Kidney glomerular epithelial cell (primary cell): Measurements from ENCODE around the gene DNMT3L.
"Not testable (repeated sequence)": the region's sequence is repeated elsewhere in the genome, so short reads cannot be mapped to it uniquely, and the experiment has no call there.

Experiments
- DNase-seq: peaks from one replicate; lab custom pipeline; 2025; lab: John Stamatoyannopoulos, UW

The DNMT3L gene

DNA sequence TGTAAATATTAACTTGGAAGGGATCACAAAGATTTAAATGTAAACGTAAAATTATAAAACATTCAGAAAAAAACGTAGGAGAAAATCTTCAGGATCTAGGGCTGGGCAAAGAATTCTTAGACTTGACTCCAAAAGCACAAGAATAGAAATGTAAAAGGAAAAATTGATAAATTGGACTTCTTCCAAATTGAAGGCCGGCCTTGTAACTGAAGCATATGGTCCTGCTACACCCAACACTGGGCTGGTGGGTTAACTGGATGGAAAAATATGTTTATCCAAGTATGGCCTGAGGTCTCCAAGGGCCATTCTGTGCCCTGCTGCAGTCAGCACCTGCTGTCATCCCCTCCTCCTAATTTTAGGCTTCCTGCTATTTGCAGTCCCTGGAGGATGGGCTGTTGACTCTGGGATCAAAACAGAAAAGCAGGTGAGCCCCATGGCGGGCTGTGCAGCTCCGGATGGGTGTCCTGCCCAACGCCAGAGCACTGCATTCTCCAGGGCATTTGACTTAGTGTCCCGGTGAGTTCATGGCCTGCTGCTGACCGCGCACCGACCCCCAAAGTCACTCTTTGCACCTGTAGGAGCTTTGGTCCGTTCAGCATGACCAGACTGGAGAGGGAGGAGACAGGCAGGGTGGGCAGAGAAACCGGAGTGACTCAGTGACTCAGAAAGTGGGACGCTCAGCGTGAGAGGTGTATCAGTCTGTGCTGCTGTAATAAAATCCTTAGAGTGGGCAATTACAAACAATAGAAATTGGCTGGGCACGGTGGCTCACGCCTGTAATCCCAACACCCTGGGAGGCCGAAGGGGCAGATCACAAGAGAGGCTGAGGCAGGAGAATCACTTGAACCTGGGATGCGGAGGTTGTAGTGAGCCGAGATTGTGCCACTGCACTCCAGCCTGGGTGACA is 17.9 kb upstream of the DNMT3L start:
- no peak for DNase-seq

DNA sequence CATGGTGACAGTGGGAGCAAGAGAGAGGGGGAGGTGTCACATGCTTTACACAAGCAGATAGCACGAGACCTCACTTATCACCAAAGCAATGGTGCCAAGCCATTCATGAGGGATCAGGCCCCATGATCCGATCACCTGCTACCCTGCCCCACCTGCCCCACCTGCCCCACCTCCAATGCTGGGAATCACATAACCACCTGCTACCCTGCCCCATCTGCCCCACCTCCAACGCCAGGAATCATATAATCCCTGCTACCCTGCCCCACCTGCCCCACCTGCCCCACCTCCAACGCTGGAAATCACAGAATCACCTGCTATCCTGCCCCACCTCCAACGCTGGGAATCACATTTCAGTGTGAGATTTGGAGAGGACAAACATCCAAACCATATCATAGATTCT is 13.3 kb upstream of the DNMT3L start:
- no peak for DNase-seq

DNA sequence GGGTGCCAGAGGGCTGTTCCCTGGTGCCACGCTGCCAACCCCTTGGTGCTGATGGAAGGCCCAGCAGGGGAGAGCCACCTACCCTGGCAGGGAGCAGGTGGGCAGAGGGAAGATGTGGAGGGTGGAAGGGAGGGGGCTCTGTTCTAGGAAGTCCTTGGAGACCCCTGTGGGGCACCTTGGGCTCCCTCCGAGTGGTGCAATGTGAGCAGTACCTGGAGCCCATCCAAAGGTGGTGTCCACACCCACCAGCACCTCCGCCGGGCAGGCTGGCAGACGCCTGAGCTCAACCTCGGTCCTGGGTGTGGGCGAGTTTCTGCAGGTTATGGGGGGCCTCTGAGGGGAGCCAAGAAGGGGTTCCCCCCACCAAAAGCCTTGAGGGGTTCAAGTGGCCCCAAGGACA is 11.3 kb upstream of the DNMT3L start:
- DNase-seq, result no peak

DNA sequence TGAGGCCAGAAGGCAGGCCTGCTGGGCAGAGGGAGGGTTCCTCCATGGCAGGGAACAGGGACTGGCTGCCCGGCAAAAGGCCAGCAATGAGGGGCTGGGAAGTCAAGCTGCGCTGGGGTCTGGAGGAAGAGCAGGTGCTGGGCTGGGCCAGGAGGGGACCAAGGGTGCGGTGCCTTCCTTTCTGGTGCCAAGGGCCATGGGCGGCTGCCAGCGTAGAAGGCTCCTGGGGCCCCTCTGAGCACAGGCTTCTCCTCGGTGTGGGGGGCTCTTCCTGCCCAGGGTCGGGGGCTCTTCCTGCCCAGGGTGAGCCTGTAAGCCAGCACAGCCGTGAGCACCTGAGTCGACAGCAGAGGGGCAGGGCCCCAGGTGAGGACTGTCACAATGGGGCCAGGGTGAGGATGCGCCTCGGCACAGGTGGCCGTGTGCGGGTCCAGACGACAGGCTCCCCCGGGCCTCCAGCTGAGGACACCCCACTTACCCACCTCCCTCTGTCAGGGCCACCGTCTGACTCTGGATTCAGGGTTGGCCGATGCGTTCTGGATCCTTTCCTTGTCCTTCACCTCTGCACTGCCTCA is 10.7 kb upstream of the DNMT3L start:
- DNase-seq, result no peak

DNA sequence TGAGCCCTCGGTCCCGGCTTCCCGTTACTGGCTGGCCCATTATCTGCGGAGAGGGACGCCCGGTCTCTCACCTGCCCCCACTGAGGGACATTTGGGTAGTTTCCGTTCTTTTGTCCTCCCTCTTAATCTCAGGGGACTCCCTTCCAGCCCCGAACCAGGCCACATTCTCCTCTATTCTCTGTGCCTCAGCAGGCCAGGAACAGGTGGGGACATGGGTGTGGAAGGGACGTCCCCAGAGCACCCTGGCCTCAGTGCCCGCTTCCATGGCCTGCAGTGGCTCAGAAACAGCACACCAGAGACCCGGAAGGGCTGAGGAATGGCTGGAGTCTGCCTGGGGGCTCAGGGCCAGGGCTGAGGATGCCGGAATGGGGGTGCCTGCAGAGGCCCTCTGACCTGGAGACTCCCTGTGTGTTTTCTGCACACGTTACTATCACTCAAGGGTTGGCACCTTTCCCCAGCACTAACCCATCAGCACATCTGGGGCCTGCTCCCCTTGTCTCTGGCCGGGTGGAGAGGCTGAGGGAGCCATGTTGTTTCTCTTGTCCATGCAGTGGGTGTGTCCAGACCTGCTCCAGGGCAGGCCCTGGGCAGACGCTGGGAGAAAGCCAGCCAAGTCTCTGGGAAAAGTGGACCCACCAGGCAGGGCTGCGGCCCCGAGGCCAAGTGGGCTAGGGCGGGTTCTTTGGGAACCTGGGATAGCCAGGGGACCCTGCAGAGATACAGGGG is 10.0 kb upstream of the DNMT3L start:
- DNase-seq, result no peak

DNA sequence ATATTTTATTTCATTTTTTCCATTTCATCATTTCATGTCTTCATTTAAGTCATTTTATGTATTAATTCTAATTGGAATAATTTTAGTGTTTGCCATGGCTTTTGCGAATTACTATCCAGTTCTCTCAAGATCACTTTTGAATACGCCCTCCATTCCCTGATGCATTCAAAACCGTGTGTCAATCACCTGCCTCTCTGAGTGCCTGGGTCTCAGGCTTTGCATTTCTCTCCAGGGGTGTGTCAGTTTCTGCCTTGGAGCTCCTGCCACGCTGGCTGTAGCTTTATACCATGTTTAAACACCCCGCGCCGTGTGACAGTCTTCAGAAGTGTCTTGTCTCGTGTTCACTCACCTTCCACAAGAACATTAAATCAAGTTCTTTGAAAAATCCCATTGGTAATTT is 7.4 kb upstream of the DNMT3L start:
- no peak for DNase-seq

DNA sequence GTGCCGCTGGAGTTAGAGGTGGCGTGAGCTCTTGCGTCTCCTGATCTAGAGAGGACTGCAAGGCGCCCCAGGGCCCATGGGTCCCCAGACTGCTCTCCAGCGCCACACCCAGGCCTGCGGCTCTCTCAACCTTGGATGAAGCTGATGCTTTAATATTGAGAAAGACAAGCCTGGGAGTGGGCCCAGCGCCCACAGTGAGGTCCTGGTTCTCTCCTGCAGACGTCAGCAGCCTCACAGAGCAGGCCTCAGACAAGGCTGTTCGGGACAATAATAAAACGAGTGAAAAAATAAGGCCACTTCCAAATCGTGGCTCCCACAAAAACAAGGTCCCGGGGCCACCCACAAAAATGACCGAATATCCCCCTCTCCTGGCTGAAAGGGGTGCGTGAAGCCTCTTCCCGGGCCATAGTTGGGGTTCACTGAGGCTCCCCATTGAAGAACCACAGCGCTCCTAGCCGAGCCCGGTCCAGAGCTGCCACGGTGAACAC is 6.0 kb upstream of the DNMT3L start:
- DNase-seq, result no peak

DNA sequence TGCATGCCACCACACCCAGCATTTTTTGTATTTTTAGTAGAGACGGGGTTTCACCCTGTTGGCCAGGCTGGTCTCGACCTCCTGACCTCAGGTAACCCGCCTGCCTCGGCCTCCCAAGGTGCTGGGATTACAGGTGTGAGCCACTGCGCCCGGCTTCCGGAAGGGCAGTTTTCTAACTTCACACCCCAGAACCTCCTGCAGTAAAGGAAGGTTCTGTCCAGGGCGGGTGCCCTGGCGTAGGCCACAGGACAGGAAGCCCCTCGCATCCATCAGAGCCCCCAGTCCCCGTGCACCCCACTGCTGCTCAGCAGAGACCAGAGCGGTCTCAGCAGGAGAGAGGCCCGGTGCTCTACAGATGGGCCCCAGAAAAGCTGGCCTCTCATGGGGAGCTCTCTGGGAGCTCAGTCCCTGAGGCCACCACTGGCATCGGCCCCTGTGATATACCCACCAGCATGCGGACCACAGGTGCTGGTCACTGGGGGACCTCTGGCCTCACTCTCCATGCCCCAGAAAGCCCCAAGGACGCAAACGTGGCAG is 4.1 kb upstream of the DNMT3L start:
- DNase-seq, result no peak

DNA sequence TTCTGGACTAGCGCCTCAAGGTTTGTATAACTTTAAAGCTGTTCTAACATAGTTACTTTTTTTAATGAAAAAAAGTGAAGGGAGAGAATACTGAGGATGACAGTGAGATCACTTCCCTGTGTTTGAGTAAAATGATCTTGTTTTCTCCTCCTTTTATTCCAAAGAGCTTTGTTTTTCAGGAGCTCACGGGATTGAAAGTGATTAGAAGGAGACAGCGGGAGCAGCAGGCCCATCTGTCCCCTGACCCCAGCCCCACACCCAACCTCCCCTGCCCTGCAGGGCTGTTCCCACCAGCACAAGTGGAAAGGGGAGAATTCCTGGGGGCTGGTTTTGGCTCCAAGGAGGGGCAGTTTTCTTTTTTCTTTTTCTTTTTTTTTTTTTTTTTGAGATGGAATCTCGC is 2.1 kb upstream of the DNMT3L start:
- no peak for DNase-seq

DNA sequence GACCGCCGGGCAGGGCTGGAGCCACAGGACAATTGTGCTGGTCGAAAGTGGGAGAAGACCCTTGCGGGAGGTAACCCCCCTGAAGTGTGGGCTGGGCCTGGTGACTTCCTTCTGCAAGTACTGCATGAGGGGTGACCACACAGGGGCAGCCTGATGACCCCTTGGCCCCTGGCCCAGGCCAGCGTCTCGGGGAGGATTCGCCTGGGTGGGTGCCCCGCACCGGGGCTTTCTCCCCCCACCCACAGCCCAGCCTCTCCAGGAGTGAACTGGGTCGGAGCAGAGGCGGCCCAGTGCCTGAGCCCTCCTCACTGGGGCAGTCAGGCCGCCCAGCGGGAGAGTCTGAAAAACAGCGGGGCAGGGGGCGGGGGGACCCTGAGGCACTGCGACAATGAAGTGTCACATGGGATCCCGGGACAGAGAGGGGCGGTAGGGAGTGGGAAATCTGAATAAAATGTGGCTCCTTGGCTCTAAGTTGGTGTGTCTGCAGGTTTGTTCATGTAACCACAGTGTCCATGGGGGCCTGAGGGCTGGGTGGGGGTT is 1.6 kb upstream of the DNMT3L start:
- DNase-seq, result no peak

DNA sequence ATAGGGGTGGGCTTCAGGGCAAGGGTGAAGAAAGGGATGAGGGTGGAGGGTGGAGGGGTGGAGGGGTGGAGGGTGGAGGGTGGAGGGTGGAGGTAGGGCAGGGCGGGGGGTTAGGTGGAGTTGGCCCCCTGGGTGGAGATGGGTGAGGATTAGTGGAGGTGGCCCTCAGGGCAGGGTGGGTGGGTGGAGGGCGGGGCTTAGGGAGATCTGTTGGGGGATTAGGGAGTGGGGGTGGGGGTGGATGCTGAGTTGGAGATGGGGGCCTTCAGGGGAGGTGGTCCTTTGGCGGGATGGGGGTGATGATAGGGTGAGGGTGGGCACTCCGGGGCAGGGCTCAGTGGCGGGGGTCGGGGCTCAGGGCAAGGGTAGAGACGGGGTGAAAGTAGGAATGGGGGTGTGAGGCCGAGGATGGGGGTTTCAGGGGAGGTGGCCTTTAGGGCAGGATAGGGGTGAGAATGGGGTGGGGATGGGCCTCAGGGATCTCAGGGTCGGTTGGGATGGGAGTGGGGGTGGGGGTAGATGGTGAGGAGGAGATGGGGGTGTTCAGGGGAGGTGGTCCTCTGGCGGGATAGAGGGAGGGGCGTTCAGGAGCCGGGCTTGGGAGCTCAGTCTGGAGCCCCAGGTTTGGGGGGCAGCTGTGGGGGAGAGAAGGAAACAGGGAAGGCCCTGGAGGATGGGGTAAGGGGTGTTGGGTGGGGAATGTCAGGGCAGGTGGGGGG is 800 bp upstream of the DNMT3L start:
- no peak for DNase-seq

DNA sequence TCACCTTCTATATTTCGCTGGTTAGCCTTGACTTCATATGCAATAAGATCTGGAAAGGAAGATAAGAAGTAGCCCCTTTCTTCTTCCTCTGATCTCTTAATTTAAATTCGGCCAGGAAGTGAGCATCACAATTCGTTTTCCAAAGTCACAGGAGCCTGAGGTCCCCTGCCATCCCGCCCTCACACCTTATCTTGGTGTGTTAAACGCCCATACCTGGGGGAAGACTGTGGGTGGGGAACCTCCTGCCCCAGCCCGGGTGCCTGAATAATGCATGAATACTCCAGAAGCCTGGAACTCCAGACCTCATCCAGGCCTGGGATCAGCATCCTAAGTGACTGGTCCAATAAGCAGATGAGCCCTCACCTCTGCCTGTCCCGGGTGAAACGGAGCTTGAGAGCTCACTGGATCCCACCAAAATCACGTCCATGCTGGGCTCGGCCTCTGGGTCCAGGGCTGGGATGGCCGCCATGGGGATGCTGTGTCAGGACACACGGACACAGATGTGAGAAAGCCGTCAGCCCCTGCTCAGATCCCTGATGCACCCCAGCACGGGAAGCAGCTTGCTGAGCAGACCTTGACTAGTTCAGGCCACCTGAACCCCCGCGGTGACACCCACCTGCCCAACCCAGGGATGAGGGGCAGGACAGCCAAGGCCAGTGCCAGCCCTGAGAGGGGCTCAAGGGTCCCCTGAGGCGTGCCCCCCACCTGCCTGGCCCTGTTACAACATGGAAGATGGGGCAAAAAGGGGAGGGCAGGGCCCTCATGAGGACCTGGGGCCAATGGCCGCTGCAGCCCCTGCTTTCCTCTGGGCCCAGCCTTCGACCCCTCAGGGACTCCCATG is 686 bp downstream of the DNMT3L start:
- DNase-seq, result no peak

DNA sequence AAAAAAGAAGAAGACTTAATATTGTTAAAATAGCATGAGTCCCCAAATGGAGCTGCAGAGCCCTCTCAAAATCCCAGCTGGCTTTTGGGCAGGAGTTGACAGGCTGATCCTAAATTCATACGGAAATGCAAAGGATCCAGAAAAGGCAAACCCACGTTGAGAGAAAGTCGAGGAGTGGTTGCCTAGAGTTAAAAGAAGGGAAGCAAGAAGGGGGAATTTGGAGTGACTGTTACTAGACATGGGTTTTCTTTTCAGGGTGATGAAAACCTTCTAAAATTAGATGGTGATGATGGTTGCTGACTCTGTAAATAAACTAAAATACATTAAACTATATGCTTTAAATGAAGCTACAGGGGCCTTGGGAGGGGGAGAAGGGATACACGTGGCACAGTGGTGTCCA is 1.6 kb downstream of the DNMT3L start:
- no peak for DNase-seq

DNA sequence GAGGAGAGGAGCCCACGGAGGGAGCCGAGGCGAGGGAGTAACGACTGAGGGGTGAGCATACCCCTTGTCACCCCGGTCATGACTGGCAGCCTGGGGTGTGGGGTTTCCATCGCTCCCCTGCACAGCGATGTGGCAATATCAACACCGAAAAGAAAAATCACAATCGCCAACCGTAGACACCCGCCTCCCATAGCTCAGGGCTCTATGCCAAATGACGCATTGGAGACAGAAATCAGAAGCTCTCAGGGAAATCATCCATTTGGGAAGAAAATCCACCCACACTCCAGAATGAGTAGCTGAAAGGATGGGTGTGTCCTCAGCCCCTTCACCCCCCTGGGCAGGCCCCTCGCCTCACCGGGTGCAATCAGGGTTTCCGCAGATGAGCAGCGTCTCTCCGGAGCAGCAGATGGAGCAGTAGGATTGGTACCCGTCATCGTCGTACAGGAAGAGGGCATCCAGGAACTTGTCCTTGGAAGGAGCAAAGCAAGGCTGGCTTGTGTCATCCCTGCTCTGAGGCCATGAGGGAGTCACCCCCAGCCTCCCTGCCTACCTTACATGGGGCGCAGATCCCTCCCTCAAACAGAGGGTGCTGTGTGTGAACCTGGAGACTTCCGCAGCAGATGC is 2.5 kb downstream of the DNMT3L start:
- no peak for DNase-seq

DNA sequence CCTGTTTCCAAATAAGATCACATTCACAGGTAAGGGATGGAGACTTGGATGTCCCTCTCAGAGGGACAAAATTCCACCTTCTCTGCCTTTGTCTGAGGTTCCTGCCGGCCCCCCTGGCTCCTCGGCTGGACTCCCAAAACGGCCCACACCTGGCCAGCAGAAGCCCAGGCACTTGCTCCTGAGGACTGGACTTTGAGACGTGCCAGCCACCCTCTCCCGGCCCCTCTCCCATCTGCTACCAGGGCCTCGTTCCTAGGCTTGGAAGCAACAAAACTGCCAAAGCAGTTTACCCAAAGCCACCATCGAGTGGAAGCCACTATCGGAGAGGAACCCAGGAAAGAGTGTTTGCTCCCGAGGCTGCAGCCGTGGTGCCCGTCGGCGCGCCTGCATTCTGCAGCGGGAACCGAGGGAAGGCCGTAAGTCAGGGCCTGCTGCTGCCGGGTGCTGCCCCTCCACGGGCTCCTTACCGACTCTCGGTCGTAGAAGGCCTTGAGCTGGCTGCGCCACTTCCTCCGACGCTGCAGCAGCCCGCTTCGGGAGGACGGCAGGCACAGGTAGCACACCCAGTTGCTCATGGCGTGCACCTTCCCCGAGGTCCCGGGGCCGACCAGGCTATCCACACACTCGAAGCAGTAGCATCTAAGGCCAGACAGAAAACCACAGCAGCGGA is 3.5 kb downstream of the DNMT3L start:
- no peak for DNase-seq

DNA sequence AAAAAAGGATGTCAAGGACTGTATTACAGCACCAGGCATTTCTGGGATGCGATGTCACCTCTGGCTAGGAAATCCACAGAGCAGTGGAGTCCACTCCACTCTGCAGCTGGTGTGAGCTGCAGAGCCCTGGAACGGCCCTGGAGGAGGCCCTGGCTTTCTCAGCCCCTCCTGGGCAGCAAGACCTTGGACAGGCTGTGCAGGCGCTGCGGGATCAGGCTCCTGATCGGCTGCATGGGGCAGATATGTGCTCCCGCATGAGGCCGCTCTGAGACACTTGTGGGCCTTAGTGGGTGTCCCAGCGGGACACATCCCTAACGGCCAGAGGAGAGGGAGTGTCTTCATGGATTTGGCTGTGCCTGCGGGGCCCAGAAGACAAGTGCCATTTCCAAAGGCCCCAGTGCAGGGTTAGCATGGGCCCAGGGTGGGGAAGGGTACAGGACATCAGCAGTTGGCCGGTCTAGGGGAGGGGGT is 6.2 kb downstream of the DNMT3L start:
- no peak for DNase-seq

DNA sequence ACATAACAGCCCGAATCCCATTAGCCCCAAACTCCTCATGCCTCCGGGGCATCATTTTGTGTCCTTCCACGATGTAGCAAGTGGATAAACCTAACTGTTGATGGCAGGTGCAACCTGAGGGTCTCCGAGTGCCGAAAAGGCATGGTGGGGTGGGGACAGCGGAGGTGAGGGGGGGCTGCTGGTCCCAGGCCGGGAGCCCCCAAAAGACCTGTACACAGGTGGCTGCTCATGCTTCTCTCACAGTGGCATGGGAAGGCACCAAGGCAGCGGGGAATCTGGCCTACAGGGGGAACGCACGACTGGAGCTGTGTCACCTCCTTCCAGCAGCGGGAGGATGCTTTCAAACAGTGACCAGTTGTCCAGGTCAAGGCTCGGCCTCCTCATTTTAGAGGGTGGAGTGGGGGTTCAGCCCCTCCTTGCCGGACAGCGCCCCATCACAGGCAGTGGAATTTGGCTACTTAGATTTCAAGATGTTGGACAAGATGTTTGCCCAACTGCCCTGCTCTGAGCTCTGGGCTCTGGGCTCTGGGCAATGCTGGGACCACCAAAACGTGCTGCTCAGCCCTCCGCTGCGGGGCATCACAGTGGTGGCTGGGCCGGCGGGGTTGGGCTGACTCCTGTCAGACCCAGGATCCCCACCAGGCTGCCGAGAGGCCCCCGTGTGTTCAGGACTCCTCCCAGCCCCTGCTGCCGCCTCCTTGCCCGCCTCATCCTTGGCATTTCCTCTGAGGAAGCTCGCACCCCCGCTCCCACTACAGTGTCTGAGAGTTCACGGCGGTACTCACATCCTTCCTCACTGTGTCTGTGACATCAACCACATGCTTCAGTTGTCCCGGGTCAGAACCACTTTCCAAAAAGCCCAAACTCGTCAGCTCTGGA is 7.6 kb downstream of the DNMT3L start:
- DNase-seq, result no peak

DNA sequence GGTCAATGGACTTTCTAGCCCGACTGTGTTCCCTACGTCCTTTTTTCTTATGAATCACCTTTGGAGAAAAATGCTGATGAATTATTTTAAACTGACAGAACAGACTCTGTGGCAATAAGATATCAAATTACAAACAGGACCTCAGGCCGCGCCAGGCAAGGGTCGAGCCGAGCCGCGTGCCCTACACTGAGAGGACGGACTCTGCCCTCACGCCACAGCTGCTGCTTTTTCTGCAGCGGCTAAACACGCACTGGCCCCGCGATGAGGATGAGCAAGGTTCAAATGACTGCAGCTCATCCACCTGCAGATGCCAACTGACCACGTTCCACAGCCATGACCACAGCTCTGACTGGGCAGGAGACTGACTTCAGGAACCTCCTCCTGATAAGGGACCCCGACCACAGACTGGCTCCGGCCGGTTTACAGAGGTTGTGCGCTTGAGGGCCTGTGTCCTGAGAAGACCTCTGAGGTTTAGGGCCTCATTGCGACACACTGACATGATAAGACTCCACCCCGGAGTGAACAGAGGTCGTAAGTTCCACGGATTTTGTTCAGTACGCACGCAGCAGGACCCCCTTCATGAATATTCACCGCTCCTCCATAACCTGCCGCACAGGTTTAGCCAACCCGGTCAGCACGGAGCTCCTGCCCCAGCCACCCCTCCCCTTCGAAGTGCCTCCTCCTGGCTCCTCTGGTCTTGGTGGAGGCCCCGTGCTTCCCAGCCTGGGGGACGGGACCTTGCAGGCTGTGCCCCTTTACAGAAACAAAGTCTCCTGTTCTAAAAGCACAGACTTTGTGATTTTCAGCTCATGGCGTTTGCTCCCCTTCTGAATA is 12.3 kb downstream of the DNMT3L start:
- DNase-seq, result not testable (repeated sequence)
